HG03342 (cell line): Measurements from ENCODE around the gene RHBDD1.

Experiments used
- ATAC-seq: cut with Tn5 transposase; IDR thresholded peaks from one replicate; pipeline ENCODE4 v1.9.1; 2021; ENCODE audit warnings: mild to moderate bottlenecking, moderate library complexity; ENCODE audit not compliant: unreplicated experiment

RHBDD1 gene

GRCh38 chr2:227020416-227020815 is 184.6 kb downstream of the RHBDD1 start:
- ATAC-seq, result no peak

- ATAC-seq, result no peak
Observed at GRCh38 chr2:227022608-227023007, 186.8 kb downstream of the RHBDD1 start.

DNA sequence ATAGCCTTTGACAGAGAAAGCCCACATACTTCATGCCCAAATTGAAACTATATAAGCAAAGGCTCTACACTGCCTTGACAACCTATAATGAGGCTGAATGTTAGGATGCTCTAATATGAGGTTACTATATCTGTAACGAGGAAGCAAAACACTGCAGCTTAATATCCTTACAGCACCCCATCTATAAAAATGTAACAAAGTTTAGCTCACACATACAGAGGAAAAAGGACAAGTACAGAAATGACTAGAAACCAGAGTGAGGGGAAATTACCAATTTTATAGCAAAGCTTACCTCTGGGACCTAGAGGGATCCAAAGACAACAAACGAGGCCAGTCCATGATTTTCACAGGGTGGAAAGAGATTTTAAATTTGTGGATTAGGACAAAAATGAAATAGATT is 189.7 kb downstream of the RHBDD1 start:
- peak; percentile 55 for ATAC-seq

DNA sequence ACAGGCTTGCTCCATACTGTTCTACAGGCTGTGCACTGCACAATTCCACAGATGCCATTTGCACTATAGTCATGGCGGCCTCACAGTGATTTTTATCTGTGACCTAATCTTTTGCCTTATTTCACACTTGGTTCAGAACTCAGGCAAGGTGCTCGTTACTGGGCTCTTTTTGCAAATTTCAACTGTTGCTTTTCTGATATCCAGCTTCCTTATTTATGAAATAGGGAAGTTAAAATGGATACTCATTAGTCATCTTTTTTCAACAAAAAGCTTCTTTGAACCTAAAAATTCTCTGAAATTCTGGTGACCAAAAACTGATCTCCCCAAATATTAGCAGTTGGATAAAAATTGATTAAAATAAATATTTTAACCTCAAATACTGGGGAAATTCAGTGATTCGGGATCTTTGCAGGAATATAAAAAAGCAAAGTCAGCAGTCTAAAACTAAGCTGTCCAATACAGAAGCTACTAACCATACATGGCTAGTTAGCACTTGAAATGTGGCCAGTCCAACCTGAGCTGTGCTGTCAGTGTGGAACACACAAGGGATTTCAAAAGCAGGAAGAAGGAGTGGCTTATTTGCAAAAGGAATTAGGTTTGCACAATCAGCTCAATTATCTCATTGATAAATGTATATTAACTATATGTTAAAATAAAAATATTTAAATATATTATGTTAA is 193.7 kb downstream of the RHBDD1 start:
- ATAC-seq, result no peak

DNA sequence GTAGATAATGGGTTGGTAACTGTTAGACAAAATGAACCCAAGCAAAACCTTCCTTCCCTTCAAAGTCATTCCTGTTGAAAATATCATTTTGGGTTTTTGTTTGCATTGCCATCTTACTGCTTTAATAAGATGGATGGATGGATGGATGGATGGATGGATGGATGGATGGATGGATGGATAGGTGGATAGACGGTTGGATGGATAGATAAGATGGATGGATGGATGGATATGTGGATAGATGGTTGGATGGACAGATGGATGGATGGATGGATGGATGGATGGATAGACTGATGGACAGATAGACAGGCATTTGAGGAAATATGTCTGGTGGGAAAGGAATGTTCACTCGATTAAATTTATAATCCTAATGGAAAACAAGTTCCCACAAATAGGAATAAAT is 194.9 kb downstream of the RHBDD1 start:
- no peak for ATAC-seq

DNA sequence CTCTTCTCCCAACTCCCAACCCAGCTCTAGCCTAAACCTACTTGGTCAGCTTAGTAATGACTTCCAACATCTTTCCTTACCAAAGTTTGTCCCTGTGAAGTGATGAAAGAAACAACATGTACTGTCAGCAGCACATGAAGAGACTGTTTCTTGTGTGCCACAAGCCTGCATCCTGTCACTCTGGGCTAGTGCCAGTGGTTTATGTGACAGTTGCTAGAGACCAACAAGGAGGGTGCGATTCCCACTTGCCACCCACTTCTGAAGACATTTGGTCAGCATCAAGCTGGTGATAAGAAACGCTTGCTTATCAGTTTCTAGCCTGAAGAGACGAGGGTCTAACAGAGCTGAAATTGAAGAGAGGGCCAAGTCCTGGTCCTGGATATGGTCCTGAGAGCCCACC is 195.5 kb downstream of the RHBDD1 start:
- ATAC-seq, result no peak

DNA sequence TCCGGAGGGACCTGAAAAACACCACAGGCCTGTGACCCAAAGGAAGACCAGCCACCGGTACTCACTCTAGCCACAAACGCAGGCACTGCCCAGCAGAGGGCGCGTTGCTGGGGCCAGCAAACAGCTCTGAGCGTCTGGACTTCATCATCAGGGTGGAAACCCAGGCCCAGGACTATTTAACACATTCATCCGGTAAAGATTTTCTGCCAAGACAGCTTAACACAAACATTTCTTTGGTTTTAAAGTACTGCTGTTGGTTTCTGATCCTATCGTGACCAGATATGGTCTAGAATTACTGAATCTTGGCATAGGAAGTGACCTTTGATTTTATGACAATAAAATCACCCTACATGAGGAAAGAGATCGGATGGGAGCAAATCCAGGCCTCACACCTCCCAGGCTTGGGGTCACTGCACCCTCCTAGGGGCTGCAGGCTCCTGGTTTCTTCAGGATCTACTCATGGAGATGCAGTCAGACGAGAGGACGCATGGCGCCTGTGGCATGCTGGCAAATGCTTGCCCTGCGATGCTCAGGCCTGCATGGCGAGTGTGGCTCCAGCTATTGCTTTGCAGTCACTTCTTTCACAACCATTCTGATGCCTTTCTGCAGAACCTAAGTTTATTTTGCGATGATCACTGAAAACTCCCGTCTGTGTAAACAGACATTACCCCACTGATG is 197.8 kb downstream of the RHBDD1 start:
- ATAC-seq, result peak; percentile 74

GRCh38 chr2:227035711-227036367 is 200.0 kb downstream of the RHBDD1 start:
- no peak for ATAC-seq

GRCh38 chr2:227036527-227036926 is 200.7 kb downstream of the RHBDD1 start:
- no peak for ATAC-seq

GRCh38 chr2:227038550-227039189 is 202.8 kb downstream of the RHBDD1 start:
- ATAC-seq, result no peak

- no peak for ATAC-seq
Observed at GRCh38 chr2:227043981-227044380, 208.1 kb downstream of the RHBDD1 start.
